ENCODE measurements around the gene IGF2R. TPM values are rescaled to one million over a fixed set of nuclear protein-coding genes. Genes with fewer than 3 reads are reported as not detected.

IGF2R gene
- total and polyA plus RNA-seq, 8 donors = 56.5 to 153 (median 60.4) TPM

- peaks cover 0 to 8% of the 10 kb centered on the region in 2 donors for H3K36me3 ChIP-seq
- DNase-seq (peak in 1 of 4 donors; percentile 82), ATAC-seq (peak; percentile 68)
Observed at GRCh38 chr6:160004419-160005175, 35.7 kb downstream of the IGF2R start.

GRCh38 chr6:160005211-160005610, 36.3 kb downstream of the IGF2R start:
- H3K27me3 ChIP-seq = no peaks in the 10 kb centered on the region
- peaks cover 0 to 14% of the 10 kb centered on the region in 2 donors for H3K36me3 ChIP-seq
- ATAC-seq = no peak
- no peak overlapping the region for H3K4me3 ChIP-seq
- peaks cover 7 to 27% of the 10 kb centered on the region in 2 donors for H3K4me1 ChIP-seq
- DNase-seq = peak in 1 of 4 donors; percentile 64
- no peaks in the 10 kb centered on the region for H3K9me3 ChIP-seq
- H3K27ac ChIP-seq = no peak overlapping the region
- intact Hi-C loops (cut with DNase I) = no loop called here
- TF ChIP-seq, protein P1, sequence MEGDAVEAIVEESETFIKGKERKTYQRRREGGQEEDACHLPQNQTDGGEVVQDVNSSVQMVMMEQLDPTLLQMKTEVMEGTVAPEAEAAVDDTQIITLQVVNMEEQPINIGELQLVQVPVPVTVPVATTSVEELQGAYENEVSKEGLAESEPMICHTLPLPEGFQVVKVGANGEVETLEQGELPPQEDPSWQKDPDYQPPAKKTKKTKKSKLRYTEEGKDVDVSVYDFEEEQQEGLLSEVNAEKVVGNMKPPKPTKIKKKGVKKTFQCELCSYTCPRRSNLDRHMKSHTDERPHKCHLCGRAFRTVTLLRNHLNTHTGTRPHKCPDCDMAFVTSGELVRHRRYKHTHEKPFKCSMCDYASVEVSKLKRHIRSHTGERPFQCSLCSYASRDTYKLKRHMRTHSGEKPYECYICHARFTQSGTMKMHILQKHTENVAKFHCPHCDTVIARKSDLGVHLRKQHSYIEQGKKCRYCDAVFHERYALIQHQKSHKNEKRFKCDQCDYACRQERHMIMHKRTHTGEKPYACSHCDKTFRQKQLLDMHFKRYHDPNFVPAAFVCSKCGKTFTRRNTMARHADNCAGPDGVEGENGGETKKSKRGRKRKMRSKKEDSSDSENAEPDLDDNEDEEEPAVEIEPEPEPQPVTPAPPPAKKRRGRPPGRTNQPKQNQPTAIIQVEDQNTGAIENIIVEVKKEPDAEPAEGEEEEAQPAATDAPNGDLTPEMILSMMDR (IDR thresholded peaks at IDR 0.05) = no peak

More at GRCh38 chr6:160004419-160005175, 35.7 kb downstream of the IGF2R start:
- Histone ChIP-seq H3K27me3 (no peaks in the 10 kb centered on the region), H3K9me3 (no peaks in the 10 kb centered on the region), H3K4me3 (no peak overlapping the region), H3K4me1 (peaks cover 7 to 27% of the 10 kb centered on the region in 2 donors), H3K27ac (no peak overlapping the region)
- TF ChIP-seq, protein P1 (IDR thresholded peaks at IDR 0.05) = no peak
- intact Hi-C loops (cut with DNase I) = no loop called here

DNA sequence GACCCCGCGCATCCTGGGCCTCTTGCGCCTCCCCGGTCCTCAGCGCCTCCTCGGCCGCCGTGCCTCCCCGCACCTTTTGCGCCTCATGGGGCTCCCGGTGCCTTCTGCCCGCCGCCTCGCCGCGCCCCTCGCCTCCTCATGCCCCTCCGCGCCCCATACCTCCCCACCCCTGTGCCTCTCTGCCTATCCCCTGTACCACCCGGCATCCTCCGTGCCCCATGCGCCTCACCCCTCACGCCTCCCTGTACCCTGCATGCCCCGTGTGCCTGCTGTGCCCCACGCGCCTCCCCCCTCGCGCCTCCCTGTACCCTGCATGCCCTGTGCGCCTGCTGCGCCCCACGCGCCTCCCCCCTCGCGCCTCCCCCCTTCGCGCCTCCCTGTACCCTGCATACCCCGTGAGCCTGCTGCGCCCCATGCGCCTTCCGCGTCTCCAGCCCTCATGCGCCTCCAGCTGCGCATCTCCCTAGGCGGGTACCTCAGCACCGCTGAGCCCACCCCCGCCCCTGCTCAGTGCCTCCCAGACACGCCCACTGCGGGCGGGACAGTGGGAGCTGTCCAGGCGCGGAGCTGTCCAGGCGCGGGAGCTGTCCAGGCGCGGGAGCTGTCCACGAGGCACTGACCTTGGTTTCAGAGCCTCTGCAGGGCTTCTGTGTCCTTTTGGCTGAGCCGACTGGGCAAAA, 37.1 kb downstream of the IGF2R start:
- ATAC-seq = peak; percentile 77
- no peaks in the 10 kb centered on the region for H3K27me3 ChIP-seq
- no peaks in the 10 kb centered on the region for H3K9me3 ChIP-seq
- H3K27ac ChIP-seq = no peak overlapping the region
- H3K4me1 ChIP-seq = peaks cover 7 to 27% of the 10 kb centered on the region in 2 donors
- H3K4me3 ChIP-seq = no peak overlapping the region
- TF ChIP-seq, protein P1 (IDR thresholded peaks at IDR 0.05) = no peak
- intact Hi-C loops (cut with DNase I) = no loop called here
- DNase-seq = peak in 2 of 4 donors; percentile 76 to 78
- peaks cover 0 to 22% of the 10 kb centered on the region in 2 donors for H3K36me3 ChIP-seq

- Histone ChIP-seq H3K27ac (no peak overlapping the region), H3K4me1 (peaks cover 7 to 27% of the 10 kb centered on the region in 2 donors), H3K9me3 (no peaks in the 10 kb centered on the region), H3K4me3 (no peak overlapping the region), H3K27me3 (no peaks in the 10 kb centered on the region), H3K36me3 (peaks cover 0 to 33% of the 10 kb centered on the region in 2 donors)
- TF ChIP-seq, protein P1 (IDR thresholded peaks at IDR 0.05) = no peak
- intact Hi-C loops (cut with DNase I) = no loop called here
- DNase-seq (no peak), ATAC-seq (no peak)
Observed at GRCh38 chr6:160007145-160007544, 38.3 kb downstream of the IGF2R start.

GRCh38 chr6:160007611-160008010, 38.7 kb downstream of the IGF2R start:
- Histone ChIP-seq H3K9me3 (no peaks in the 10 kb centered on the region), H3K36me3 (peaks cover 0 to 38% of the 10 kb centered on the region in 2 donors), H3K4me1 (peaks cover 7 to 27% of the 10 kb centered on the region in 2 donors), H3K27me3 (no peaks in the 10 kb centered on the region), H3K27ac (no peak overlapping the region), H3K4me3 (no peak overlapping the region)
- no peak for ATAC-seq
- DNase-seq = peak in 1 of 4 donors; percentile 34
- intact Hi-C loops (cut with DNase I) = no loop called here
- TF ChIP-seq, protein P1 (IDR thresholded peaks at IDR 0.05) = no peak
